CD14-positive monocyte (primary cell): ENCODE measurements around the gene KCNT1. TPM values are rescaled to one million over a fixed set of nuclear protein-coding genes. Genes with fewer than 3 reads are reported as not detected.

Source experiments
- DNase-seq, 3 donors: peaks; one replicate each; pipeline ENCODE4 v3.0.0-alpha.2; 2011 to 2022
- H2AFZ ChIP-seq: 2 replicates; pipeline ENCODE4 v1.6.0; 2012; ENCODE audit warnings: mild to moderate bottlenecking, low read depth, low read length, inconsistent platforms; ENCODE audit not compliant: insufficient read depth, poor library complexity, severe bottlenecking
- H3K27ac ChIP-seq, 2 donors: 1 replicate in 1 of 2; 2 replicates in 1 of 2; pipeline ENCODE4 v1.5.1; 2012 to 2013; ENCODE audit warnings: low read length in 2 of 2, control low read depth in 1 of 2, inconsistent platforms in 1 of 2, low read depth in 1 of 2, mild to moderate bottlenecking in 1 of 2
- H3K27me3 ChIP-seq, 2 donors: one replicate each; pipeline versions ENCODE4 v1.6.0 to v1.6.1; 2011 to 2013; ENCODE audit warnings: low read length in 2 of 2; ENCODE audit not compliant: control insufficient read depth in 2 of 2, insufficient read depth in 2 of 2
- H3K36me3 ChIP-seq, 2 donors: replicated peaks in 1 of 2; 1 replicate in 1 of 2; 2 replicates in 1 of 2; pipeline versions ENCODE4 v1.5.1 to v1.6.1; 2012 to 2013; ENCODE audit warnings: low read length in 2 of 2, control low read depth in 1 of 2, inconsistent platforms in 1 of 2, mild to moderate bottlenecking in 1 of 2; ENCODE audit not compliant: insufficient read depth in 2 of 2, control insufficient read depth in 1 of 2
- H3K4me1 ChIP-seq, 2 donors: 1 replicate in 1 of 2; 2 replicates in 1 of 2; pipeline versions ENCODE4 v1.5.1 to v1.6.1; 2012 to 2013; ENCODE audit warnings: low read length in 2 of 2, control low read depth in 1 of 2, inconsistent platforms in 1 of 2, mild to moderate bottlenecking in 1 of 2, moderate library complexity in 1 of 2; ENCODE audit not compliant: insufficient read depth in 2 of 2, control insufficient read depth in 1 of 2
- H3K4me2 ChIP-seq: replicated peaks from 2 replicates; pipeline ENCODE3; 2012; ENCODE audit warnings: low read length, moderate library complexity, mild to moderate bottlenecking; ENCODE audit not compliant: poor library complexity, severe bottlenecking; ENCODE audit errors: extremely low read depth
- H3K4me3 ChIP-seq, 3 experiments: fragments of 200-600 bp in 1 of 3; sonication (generic) in 1 of 3; replicated peaks in 1 of 3; 1 replicate in 2 of 3; 2 replicates in 1 of 3; pipeline ENCODE4 v1.5.1; 2011 to 2013; ENCODE audit warnings: low read length in 3 of 3, mild to moderate bottlenecking in 3 of 3, control low read depth in 2 of 3, low read depth in 2 of 3, inconsistent platforms in 1 of 3, moderate library complexity in 1 of 3
- H3K79me2 ChIP-seq: 2 replicates; pipeline ENCODE4 v1.6.0; 2012; ENCODE audit warnings: mild to moderate bottlenecking, control low read depth, inconsistent platforms, low read length, moderate library complexity; ENCODE audit not compliant: insufficient read depth
- H3K9ac ChIP-seq: 2 replicates; pipeline ENCODE4 v1.6.0; 2017; ENCODE audit warnings: low read length, mild to moderate bottlenecking; ENCODE audit not compliant: insufficient read depth, poor library complexity, severe bottlenecking
- H3K9me3 ChIP-seq, 2 donors: replicated peaks in 1 of 2; 1 replicate in 1 of 2; 2 replicates in 1 of 2; pipeline versions ENCODE4 v1.5.1 to v1.6.1; 2012 to 2013; ENCODE audit warnings: low read length in 2 of 2, control low read depth in 1 of 2; ENCODE audit not compliant: control insufficient read depth in 1 of 2, insufficient read depth in 1 of 2
- H4K20me1 ChIP-seq: 2 replicates; pipeline ENCODE4 v1.6.0; 2012; ENCODE audit warnings: mild to moderate bottlenecking, low read length, control low read depth, moderate library complexity; ENCODE audit not compliant: insufficient read depth
- H3K27ac Mint-ChIP-seq, 7 donors: one replicate each; pipeline ENCODE4 v1.8.0; 2020; ENCODE audit warnings: mild to moderate bottlenecking in 7 of 7, mixed read lengths in 7 of 7, moderate library complexity in 6 of 7, inconsistent platforms in 2 of 7
- H3K27me3 Mint-ChIP-seq, 3 donors: one replicate each; pipeline ENCODE4 v1.8.0; 2021 to 2022; ENCODE audit warnings: low read depth in 3 of 3, mild to moderate bottlenecking in 3 of 3, mixed read lengths in 3 of 3, moderate library complexity in 3 of 3, inconsistent platforms in 1 of 3
- H3K36me3 Mint-ChIP-seq, 2 donors: one replicate each; pipeline ENCODE4 v1.8.0; 2020; ENCODE audit warnings: mixed read lengths in 2 of 2, inconsistent platforms in 1 of 2, mild to moderate bottlenecking in 1 of 2
- H3K4me1 Mint-ChIP-seq: one replicate; pipeline ENCODE4 v1.8.0; 2020; ENCODE audit warnings: mild to moderate bottlenecking, mixed read lengths
- H3K4me3 Mint-ChIP-seq, 2 donors: one replicate each; pipeline ENCODE4 v1.8.0; 2020; ENCODE audit warnings: mild to moderate bottlenecking in 2 of 2, mixed read lengths in 2 of 2, moderate library complexity in 1 of 2
- H3K9me3 Mint-ChIP-seq, 7 donors: one replicate each; pipeline ENCODE4 v1.8.0; 2020 to 2022; ENCODE audit warnings: mixed read lengths in 7 of 7, mild to moderate bottlenecking in 6 of 7, moderate library complexity in 6 of 7, inconsistent platforms in 2 of 7
- CTCF ChIP-seq: fragments of 200-600 bp; IDR thresholded peaks from one replicate; pipeline ENCODE4 v1.8.0; 2022; ENCODE audit warnings: antibody characterized with exemption, mild to moderate bottlenecking
- WGBS: methylation state at CpG from one replicate; pipeline ENCODE4 v1.1.5; 2013; ENCODE audit warnings: missing lambda C conversion rate; ENCODE audit not compliant: insufficient coverage; 5-methylcytosine and 5-hydroxymethylcytosine counted together
- intact Hi-C, 2 donors: fragments of 100-400 bp; cut with micrococcal nuclease; formaldehyde crosslinking; loops; one replicate each; pipeline versions ENCODE4 v1.15.0 to v1.15.1; 2023
- polyA plus RNA-seq, 3 donors: library from polyadenylated mRNA; depleted of rRNA in 1 of 3; unstranded in 2 of 3; stranded (reverse) in 1 of 3; fragments of 300-500 nt in 2 of 3; fragments of >200 nt in 1 of 3; fragmentation: Illumina TruSeq in 2 of 3; gene quantifications; 1 replicate in 2 of 3; 2 replicates in 1 of 3; pipeline ENCODE4 v1.2.3, GENCODE V29; 2012 to 2021

Gene KCNT1
- polyA plus RNA-seq, 3 donors = not detected

- H3K9ac ChIP-seq = no peak overlapping the region
- intact Hi-C loops = no loop called here
- Mint-ChIP-seq H3K36me3 (peaks cover 75 to 77% of the 10 kb centered on the region in 2 donors), H3K9me3 (peaks cover 0 to 7% (median 4%) of the 10 kb centered on the region in 7 donors), H3K4me3 (no peak overlapping the region), H3K27ac (peak overlapping the region in 1 of 7 donors; percentile 44), H3K4me1 (no peaks in the 10 kb centered on the region), H3K27me3 (no peaks in the 10 kb centered on the region)
- 95% methylated on average over 20 of the region's 25 CpGs for WGBS
- H4K20me1 ChIP-seq = peaks cover 16% of the 10 kb centered on the region
- no peaks in the 10 kb centered on the region for H3K4me1 ChIP-seq
- TF ChIP-seq CTCF = no peak
- peaks cover 0 to 12% of the 10 kb centered on the region in 2 donors for H3K9me3 ChIP-seq
- no peaks in the 10 kb centered on the region for H3K27me3 ChIP-seq
- H2AFZ ChIP-seq = no peak overlapping the region
- no peak overlapping the region for H3K4me3 ChIP-seq
- peaks cover 56 to 89% of the 10 kb centered on the region in 2 donors for H3K36me3 ChIP-seq
- no peak for DNase-seq
- H3K27ac ChIP-seq = no peak overlapping the region
- H3K4me2 ChIP-seq = no peak overlapping the region
- no peaks in the 10 kb centered on the region for H3K79me2 ChIP-seq
These were observed 123.6 kb downstream of the KCNT1 start for GRCh38 chr9:135825435-135826187.

GRCh38 chr9:135826188-135826545 is 124.2 kb downstream of the KCNT1 start:
- H3K4me3 Mint-ChIP-seq = no peak overlapping the region
- Histone ChIP-seq H3K4me1 (no peaks in the 10 kb centered on the region), H2AFZ (no peak overlapping the region), H3K27me3 (no peaks in the 10 kb centered on the region), H3K9ac (no peak overlapping the region), H3K36me3 (peaks cover 51 to 83% of the 10 kb centered on the region in 2 donors), H3K27ac (no peak overlapping the region), H3K79me2 (no peaks in the 10 kb centered on the region), H3K9me3 (peaks cover 0 to 12% of the 10 kb centered on the region in 2 donors), H3K4me3 (no peak overlapping the region), H4K20me1 (peaks cover 18% of the 10 kb centered on the region), H3K4me2 (no peak overlapping the region)
- H3K4me1 Mint-ChIP-seq = no peaks in the 10 kb centered on the region
- peak overlapping the region in 1 of 7 donors; percentile 20 for H3K27ac Mint-ChIP-seq
- WGBS = 100% methylated on average over 3 of the region's 14 CpGs
- no peak for TF ChIP-seq CTCF
- peaks cover 0 to 7% (median 4%) of the 10 kb centered on the region in 7 donors for H3K9me3 Mint-ChIP-seq
- peaks cover 71 to 72% of the 10 kb centered on the region in 2 donors for H3K36me3 Mint-ChIP-seq
- intact Hi-C loops = no loop called here
- no peak for DNase-seq
- no peaks in the 10 kb centered on the region for H3K27me3 Mint-ChIP-seq
